GM18858 (cell line): ENCODE measurements around the gene NPBWR2.

ENCODE experiments used
- ATAC-seq: cut with Tn5 transposase; IDR thresholded peaks from one replicate; pipeline ENCODE4 v1.9.1; 2021; ENCODE audit not compliant: unreplicated experiment

NPBWR2 gene

DNA sequence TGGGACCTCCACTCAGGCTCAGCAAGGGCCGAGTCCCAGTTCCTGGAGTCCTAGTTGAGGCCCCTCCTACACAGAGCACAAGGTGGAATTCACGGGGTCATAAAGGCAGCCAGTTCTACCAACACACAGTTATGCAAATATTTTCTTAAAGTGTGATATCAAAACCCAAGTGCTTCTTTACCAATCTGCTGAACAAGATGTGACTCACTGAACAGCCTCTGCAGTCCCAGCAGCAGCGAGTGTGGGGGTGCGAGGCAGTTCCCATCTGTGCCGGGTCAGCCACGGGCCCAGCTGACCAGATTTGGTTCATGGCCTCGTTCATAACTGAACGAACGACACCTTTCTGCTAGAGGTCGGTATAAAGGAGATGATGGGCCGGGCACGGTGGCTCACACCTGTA lies 48.8 kb downstream of the NPBWR2 start:
- no peak for ATAC-seq

DNA sequence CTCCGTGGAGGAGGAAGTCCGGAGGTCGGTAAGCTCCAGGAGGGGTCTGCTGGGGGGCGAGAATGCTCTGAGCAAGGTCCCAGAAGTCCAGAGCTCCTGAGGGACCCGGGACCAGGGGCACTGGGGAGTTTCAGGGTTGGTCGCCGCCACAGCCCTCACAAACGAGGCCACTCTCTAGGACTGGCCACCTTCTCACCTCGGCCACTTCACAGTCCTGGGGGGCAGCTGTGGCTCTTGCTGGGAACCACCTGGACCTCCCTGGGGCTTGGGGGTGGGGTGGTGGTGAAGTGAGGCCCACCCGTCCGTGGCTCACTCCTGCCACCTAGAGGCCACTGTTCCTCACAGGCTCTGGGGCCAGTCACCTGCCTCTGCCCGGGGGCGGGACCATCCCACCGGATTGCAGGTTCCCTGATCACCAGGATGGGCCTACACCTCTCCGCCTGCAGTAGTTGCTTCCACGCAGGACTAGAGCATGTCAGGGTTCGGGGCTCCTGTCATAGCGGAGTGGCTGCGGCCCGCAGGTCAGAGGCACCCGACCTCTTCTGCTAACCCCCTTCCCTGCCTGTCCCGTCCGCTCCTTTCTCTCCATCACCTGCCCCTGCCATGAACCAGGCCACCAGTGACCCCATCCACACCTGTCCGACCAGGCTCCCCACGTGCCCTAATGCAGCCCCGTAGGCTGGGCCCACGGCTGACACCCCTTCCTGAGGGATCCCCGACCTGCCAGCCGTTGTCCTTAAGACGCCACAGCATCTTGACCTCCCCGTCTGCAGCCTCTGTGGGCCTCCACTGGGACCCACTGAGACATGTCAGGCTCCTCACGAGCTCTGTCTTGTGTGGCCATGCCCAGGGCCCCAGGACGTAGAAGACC lies 49.5 kb downstream of the NPBWR2 start:
- no peak for ATAC-seq

DNA sequence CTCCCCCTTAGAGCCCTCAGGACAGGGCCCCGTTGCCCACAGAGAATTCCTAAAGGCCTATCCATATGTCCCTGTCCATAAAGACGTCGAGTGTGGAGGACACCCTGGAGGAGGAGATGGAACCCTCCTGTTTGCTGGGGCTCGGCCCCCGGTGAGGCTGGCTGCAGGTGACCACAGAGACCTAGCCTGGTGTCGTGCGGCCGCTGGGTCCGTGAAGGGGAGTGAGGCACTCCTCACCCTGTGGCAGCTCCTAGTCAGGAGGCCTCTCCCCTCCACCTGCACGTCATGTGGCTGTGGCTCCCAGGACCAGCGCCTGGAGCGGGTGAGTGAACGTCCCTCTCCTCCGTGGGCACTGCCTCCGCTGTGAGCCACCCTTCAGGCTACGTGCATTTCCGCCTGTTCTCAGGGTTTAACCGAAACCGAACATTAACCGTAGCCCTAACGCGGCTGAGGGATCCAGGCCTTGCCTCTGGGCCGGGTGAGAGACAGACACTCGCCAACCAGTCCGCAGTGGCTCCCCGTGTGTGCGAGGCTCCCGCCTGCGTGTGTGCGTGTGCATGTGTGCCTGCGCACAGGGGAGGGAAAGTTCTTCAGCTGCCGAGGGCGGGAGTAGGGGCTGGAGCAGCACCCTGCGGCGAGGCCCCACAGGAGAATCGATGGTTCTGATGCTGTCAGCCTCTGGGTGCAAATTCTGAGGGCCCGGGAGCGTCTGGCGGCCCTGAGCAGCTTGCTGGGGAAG lies 50.3 kb downstream of the NPBWR2 start:
- ATAC-seq: no peak

DNA sequence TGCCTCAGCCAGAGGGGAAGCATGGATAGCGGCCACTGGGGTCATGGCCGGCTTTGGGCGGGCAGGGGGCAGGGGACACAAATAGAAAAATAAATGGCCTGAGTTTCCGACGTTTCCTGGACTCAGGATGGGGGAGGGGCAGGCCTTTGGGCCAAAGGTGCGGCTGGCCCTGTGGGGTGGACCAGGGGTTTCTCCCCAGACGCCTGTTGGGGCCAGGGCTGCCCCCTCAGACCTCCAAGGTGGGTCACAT lies 50.8 kb downstream of the NPBWR2 start:
- no peak for ATAC-seq

DNA sequence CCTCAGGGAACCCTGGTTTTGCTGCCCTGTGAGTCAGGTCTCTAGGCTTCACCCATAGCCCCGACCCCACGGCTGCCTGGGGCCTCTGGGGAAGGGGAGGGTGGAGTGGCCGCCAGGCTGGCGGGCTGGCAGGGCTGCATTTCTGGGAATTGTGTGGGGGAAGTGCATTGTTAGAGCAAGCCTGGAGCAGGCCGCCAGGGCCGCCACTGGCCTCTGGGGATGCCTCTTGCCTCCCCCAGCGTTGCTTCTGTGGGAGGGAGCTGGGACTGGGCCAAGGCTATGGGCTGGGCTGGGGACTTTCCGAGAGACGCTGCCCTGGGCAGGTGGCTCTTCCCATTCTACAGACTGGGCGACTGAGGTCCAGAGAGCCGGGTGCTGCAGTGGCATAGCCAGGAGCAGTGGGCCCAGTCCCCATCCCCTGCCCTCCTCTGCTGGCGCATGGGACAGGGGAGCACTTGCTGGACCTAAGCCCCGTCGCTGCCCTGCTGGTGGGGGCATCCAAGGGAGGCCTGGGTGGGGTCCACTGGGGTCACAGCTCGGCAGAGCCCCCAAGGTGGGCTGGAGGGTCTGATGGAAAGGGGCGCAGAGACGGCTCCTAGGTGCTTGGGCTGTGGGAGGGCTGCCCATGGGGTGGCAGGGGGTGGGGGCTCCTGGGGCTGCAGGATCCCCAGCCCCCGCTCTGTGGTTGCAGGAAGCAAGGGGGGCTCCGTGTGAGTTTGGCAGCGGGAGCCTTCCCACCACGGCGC lies 51.3 kb downstream of the NPBWR2 start:
- ATAC-seq: no peak

DNA sequence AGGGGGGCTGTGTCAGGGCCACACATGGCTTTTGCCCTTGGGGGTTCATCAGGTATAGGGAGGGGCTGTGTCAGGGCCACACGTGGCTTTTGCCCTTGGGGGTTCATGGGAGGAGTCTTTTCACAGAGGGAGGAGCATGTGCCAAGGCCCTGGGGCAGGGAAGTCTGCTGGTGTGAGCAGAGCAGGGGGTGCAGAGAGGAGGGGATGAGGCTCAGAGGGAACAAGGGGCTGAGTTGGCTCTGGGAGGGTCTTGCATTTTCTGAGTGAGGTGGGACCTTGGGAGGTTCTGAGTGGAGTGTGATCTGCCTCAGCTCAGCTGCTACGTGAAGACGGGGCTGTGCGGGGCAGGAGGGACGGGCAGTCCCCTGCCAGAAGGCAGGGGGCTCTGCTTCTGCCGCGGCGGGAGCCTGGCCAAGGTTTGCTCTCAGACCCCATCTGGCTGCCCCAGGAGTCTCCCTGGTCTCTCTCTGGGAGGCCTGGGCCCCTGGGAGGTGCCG lies 51.9 kb downstream of the NPBWR2 start:
- ATAC-seq: no peak

DNA sequence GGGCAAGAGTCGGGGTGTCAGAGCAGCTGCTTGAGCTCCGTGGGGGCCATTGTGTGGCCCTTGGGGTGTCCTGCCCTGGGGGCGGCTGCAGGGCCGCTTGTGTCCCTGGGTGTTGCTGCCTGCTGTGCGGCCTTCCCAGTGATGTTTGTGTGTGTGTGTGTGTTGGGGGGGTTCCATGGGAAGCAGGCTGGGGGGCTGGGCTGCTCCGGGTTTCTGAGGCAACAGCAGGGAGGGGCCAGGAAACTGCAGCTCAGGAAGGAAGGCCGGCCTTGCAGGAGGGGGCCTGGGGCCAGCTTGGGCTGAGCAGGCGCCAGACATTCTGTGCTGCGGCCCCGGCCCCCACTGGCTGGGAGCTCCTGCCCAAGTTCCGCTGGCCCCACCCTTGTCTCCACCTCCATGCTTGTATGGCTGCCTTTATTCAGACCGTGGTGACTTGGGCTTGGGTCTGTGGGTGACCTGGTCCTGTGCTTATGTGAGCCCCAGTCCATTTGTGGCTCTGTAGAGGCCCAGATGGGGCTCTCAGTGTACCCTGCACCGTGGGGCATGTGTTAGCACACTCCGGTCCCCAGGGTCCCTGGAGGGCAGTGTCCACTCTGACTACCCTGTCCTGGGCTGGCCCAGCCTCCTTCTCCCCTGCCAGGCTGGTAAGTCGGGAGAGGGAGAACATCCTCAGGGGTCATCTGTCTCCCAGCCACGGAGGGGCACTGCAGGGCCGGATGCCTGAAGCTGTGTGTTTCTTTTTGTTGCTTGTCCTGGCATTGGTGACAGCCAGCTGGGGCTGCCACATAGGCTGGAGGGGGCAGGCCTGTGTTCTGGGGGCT lies 53.3 kb downstream of the NPBWR2 start:
- no peak for ATAC-seq
